Breast epithelium (tissue), 4 donors: ENCODE data around the gene DNASE1L1. TPM values are rescaled to one million over a fixed set of nuclear protein-coding genes. Genes with fewer than 3 reads are reported as not detected.

Experiments used
- DNase-seq, 2 donors: peaks; one replicate each; pipeline ENCODE4 v3.0.0-alpha.2; 2019; ENCODE audit warnings: low spot score in 2 of 2
- H3K27ac ChIP-seq, 2 donors: fragments of 200-600 bp; sonication (generic) in 1 of 2; one replicate each; pipeline ENCODE4 v1.5.1; 2016 to 2019; ENCODE audit warnings: mild to moderate bottlenecking in 1 of 2
- H3K27me3 ChIP-seq, 2 donors: fragments of 200-600 bp; sonication (generic) in 1 of 2; one replicate each; pipeline versions ENCODE4 v1.5.1 to v1.6.0; 2017 to 2019; ENCODE audit warnings: control low read depth in 1 of 2, mild to moderate bottlenecking in 1 of 2
- H3K36me3 ChIP-seq: fragments of 200-600 bp; one replicate; pipeline ENCODE4 v1.5.1; 2019
- H3K4me1 ChIP-seq, 2 donors: fragments of 200-600 bp; sonication (generic); one replicate each; pipeline ENCODE4 v1.5.1; 2016 to 2019; ENCODE audit warnings: control low read depth in 1 of 2
- H3K4me3 ChIP-seq, 3 donors: fragments of 200-600 bp; sonication (generic); 1 replicate in 2 of 3; 2 replicates in 1 of 3; pipeline ENCODE4 v1.5.1; 2016 to 2019; ENCODE audit warnings: mild to moderate bottlenecking in 3 of 3, moderate library complexity in 2 of 3
- H3K9me3 ChIP-seq, 2 donors: fragments of 200-600 bp; sonication (generic) in 1 of 2; one replicate each; pipeline ENCODE4 v1.5.1; 2016 to 2019; ENCODE audit warnings: control low read depth in 1 of 2
- POLR2A ChIP-seq: fragments of 450-650 bp; IDR thresholded peaks from one replicate; pipeline ENCODE4 v1.6.1; 2016; ENCODE audit warnings: antibody characterized with exemption, mild to moderate bottlenecking, moderate library complexity
- POLR2AphosphoS5 ChIP-seq, 3 donors: sonication (generic); formaldehyde crosslinking; IDR thresholded peaks; one replicate each; pipeline ENCODE4 v1.6.1; 2017; ENCODE audit warnings: antibody characterized with exemption in 3 of 3
- intact Hi-C: fragments of 100-400 bp; cut with DNase I; formaldehyde crosslinking; loops from one replicate; pipeline ENCODE4 v1.15.1; 2023; ENCODE audit warnings: low total_unique reads
- total RNA-seq, 3 donors: library from RNA; depleted of rRNA; stranded (reverse); fragments of >200 nt; gene quantifications; one replicate each; pipeline ENCODE4 v1.1.0, GENCODE V29; 2016
- TF ChIP-seq, protein P1 (sequence below), 3 donors: fragments of 450-650 bp; IDR thresholded peaks; one replicate each; pipeline ENCODE4 v1.5.1; 2016 to 2017; ENCODE audit warnings: antibody characterized with exemption in 3 of 3, mild to moderate bottlenecking in 3 of 3, moderate library complexity in 3 of 3

The DNASE1L1 gene
- total RNA-seq, 3 donors from 2014 or later = 26.2 to 44.3 (median 26.9) TPM

DNA sequence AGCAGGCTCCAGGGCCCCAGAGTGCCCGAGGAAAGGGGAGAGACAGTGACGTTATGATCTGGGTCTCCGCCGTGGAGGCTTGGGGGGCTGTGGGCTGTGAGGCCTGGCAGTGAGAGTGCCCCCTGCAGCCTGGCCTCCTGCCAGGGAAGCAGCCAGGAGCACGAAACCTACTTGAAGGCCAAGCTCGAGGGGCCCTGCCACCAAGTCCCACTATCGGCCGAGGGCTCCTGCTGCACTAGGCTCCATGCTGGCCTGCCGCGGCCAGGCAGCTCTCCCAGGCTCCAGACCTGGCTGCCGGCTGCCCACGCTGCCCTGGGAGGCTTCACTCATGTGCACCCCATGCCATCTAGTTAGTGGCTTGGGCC lies 53.3 kb downstream of the DNASE1L1 start:
- H3K4me1 ChIP-seq = no peaks in the 10 kb centered on the region

DNA sequence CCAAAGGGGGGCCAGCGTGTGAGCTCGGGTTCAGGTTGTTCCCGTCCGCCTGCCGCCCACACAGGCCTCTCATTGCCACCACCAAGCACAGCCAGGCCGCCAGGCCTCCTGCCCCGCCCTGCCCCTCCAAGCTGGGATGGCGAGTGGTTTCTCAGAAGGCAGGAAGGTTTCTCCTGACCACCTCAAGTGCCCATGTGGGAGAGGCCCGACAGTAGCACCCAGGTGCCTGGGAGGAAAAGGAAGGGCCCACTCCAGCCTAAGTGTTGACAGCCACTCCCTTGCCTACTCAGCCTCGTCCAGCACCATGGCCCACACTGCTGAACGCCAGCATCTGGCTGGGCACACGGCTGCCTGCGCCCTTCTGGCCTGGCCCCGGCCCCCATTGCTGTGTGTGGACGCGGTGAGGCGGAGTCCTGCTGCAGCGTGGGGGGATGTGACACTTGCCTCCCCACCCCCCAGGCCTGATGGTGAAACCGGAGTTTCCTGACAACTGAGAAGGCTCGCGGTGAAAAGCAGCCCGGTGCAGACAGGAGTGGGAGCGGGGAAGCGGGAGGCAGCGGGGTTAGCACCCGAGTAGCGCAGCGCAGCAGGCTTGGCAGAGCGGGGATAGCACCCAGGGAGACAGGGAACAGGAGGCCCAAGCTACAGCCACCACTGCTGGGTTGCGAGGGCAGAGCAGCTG lies 53.8 kb downstream of the DNASE1L1 start:
- H3K27ac ChIP-seq = peak overlapping the region in 1 of 2 donors; percentile 32
- no peaks in the 10 kb centered on the region for H3K4me1 ChIP-seq
- no peaks in the 10 kb centered on the region for H3K36me3 ChIP-seq

More for the DNA sequence above, 53.3 kb downstream of the DNASE1L1 start:
- Histone ChIP-seq H3K9me3 (no peaks in the 10 kb centered on the region), H3K27ac (peak overlapping the region in 1 of 2 donors; percentile 32), H3K27me3 (peaks cover 0 to 25% of the 10 kb centered on the region in 2 donors), H3K36me3 (no peaks in the 10 kb centered on the region), H3K4me3 (no peak overlapping the region)
- TF ChIP-seq, protein P1, sequence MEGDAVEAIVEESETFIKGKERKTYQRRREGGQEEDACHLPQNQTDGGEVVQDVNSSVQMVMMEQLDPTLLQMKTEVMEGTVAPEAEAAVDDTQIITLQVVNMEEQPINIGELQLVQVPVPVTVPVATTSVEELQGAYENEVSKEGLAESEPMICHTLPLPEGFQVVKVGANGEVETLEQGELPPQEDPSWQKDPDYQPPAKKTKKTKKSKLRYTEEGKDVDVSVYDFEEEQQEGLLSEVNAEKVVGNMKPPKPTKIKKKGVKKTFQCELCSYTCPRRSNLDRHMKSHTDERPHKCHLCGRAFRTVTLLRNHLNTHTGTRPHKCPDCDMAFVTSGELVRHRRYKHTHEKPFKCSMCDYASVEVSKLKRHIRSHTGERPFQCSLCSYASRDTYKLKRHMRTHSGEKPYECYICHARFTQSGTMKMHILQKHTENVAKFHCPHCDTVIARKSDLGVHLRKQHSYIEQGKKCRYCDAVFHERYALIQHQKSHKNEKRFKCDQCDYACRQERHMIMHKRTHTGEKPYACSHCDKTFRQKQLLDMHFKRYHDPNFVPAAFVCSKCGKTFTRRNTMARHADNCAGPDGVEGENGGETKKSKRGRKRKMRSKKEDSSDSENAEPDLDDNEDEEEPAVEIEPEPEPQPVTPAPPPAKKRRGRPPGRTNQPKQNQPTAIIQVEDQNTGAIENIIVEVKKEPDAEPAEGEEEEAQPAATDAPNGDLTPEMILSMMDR (IDR thresholded peaks at IDR 0.05) = no peak
- no peak for TF ChIP-seq POLR2A
- no peak for TF ChIP-seq POLR2AphosphoS5 (IDR thresholded peaks at IDR 0.05)
- DNase-seq = no peak
- intact Hi-C loops = no loop called here

DNA sequence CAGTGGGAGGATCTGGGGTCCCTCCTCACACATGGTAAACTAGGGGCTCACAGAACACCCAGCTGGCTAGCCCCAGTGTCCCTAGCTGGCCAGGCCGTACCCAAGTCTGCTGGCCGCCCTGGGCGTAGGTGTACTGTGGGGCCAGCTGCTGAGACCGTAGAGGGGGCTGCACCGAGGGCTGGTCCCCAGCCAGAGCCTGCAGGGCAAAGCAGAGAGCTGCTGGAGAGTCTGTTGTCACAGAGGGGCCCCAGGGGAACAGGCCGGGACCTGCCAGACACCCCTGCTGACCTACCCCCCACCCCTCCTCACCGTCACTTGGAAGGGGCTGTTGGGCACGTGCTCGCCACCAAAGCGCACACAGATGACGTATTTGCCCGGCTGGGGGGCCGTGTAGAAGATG lies 54.5 kb downstream of the DNASE1L1 start:
- intact Hi-C loops = no loop called here
- Histone ChIP-seq H3K9me3 (no peaks in the 10 kb centered on the region), H3K4me3 (no peak overlapping the region), H3K27me3 (peaks cover 0 to 29% of the 10 kb centered on the region in 2 donors), H3K27ac (no peak overlapping the region), H3K36me3 (no peaks in the 10 kb centered on the region), H3K4me1 (no peaks in the 10 kb centered on the region)
- TF ChIP-seq POLR2A (no peak), POLR2AphosphoS5 (IDR thresholded peaks at IDR 0.05) (no peak)
- TF ChIP-seq, protein P1 (IDR thresholded peaks at IDR 0.05) = no peak
- DNase-seq = no peak

More for the DNA sequence above, 53.8 kb downstream of the DNASE1L1 start:
- H3K9me3 ChIP-seq = no peaks in the 10 kb centered on the region
- peaks cover 0 to 29% of the 10 kb centered on the region in 2 donors for H3K27me3 ChIP-seq
- no peak for DNase-seq
- no peak overlapping the region for H3K4me3 ChIP-seq
- TF ChIP-seq, protein P1 (IDR thresholded peaks at IDR 0.05) = no peak
- TF ChIP-seq POLR2A (no peak), POLR2AphosphoS5 (IDR thresholded peaks at IDR 0.05) (no peak)
- intact Hi-C loops = no loop called here

DNA sequence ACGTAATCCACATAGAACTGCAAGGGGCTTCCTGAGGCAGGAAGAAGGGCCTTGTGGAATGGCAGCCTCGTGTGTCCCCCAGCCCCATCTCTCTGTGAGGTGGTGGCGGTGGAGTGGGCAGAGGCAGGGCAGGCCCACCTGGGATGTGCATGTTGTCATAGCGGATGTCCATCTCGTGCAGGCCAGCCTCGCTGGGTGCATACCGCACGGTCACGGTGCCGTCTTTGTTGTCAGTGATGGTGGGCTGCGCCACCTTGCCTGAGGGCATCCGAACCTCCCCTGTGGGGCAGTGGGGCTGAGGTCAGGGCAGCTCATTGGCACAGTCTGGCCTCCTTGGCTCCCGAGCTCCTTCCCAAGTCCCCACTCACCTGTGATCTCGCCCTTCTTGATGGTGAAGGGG lies 55.0 kb downstream of the DNASE1L1 start:
- H3K36me3 ChIP-seq = no peaks in the 10 kb centered on the region
- no peak for TF ChIP-seq POLR2AphosphoS5 (IDR thresholded peaks at IDR 0.05)
- no peak for TF ChIP-seq POLR2A
- TF ChIP-seq, protein P1 (IDR thresholded peaks at IDR 0.05) = no peak
- intact Hi-C loops = no loop called here
- H3K4me3 ChIP-seq = no peak overlapping the region
- no peak overlapping the region for H3K27ac ChIP-seq
- no peak for DNase-seq
- H3K9me3 ChIP-seq = no peaks in the 10 kb centered on the region
- no peaks in the 10 kb centered on the region for H3K4me1 ChIP-seq
- H3K27me3 ChIP-seq = peaks cover 0 to 31% of the 10 kb centered on the region in 2 donors

DNA sequence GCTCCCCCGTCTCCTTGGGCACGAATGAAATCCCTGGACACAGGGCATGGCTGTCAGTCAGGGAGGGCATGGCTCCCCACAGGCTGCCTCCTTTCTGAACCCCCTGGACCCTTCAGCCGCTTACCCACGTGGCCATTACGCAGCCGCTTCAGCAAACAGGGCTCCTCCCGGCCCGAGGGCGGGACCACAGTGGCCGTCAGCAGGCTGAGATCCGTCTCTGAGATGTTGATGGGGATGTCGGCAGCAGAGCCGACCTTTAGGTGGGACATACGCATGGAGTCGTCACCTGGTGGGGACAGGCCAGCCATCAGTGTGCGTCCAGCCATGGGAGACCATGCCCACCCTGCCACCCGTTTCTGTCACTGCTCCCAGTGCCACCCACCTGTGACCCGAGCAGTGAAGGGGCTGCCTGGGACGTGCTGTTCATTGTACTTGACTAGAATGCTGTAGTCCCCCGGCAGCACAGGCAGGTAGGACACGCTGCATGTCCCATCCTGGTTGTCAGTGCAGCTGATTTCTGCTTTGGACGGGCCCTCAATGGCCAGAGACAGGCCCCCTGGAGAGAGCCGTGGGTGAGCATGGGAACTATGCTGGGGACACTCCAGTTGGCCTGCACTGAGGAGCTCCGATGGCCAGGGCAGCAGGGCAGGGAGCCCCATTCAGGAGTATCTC lies 55.7 kb downstream of the DNASE1L1 start:
- no peaks in the 10 kb centered on the region for H3K4me1 ChIP-seq
- DNase-seq = no peak
- intact Hi-C loops = no loop called here
- no peaks in the 10 kb centered on the region for H3K36me3 ChIP-seq
- peaks cover 0 to 31% of the 10 kb centered on the region in 2 donors for H3K27me3 ChIP-seq
- no peak overlapping the region for H3K4me3 ChIP-seq
- no peak overlapping the region for H3K27ac ChIP-seq
- TF ChIP-seq POLR2AphosphoS5 (IDR thresholded peaks at IDR 0.05) = no peak
- TF ChIP-seq, protein P1 (IDR thresholded peaks at IDR 0.05) = no peak
- no peak for TF ChIP-seq POLR2A
- no peaks in the 10 kb centered on the region for H3K9me3 ChIP-seq
